Mesendoderm (in vitro differentiated cells): ENCODE measurements around the gene CHRNA5.
"Not testable (repeated sequence)": the region's sequence is repeated elsewhere in the genome, so short reads cannot be mapped to it uniquely, and the experiment has no call there.

Source experiments
- DNase-seq: peaks from one replicate; pipeline ENCODE4 v3.0.0; 2013
- H2AK5ac ChIP-seq: 2 replicates; pipeline ENCODE4 v1.6.1; 2013; ENCODE audit warnings: low read length, inconsistent platforms
- H2BK120ac ChIP-seq: 2 replicates; pipeline ENCODE4 v1.6.1; 2013; ENCODE audit warnings: low read depth, mild to moderate bottlenecking, low read length, moderate library complexity, mixed read lengths
- H2BK15ac ChIP-seq: replicated peaks from 2 replicates; pipeline ENCODE4 v1.6.1; 2013; ENCODE audit warnings: low read depth, mild to moderate bottlenecking, moderate library complexity
- H2BK5ac ChIP-seq: 2 replicates; pipeline ENCODE4 v1.6.1; 2013; ENCODE audit warnings: low read length, inconsistent platforms
- H3K18ac ChIP-seq: 2 replicates; pipeline ENCODE4 v1.6.1; 2013; ENCODE audit warnings: mild to moderate bottlenecking, low read length, mixed read lengths
- H3K23ac ChIP-seq: one replicate; pipeline ENCODE4 v1.6.1; 2013; ENCODE audit warnings: low read length
- H3K27ac ChIP-seq: 2 replicates; pipeline ENCODE4 v1.5.1; 2013; ENCODE audit warnings: low read depth, mild to moderate bottlenecking, inconsistent platforms, low read length, moderate library complexity
- H3K27me3 ChIP-seq: 2 replicates; pipeline ENCODE4 v1.6.1; 2013; ENCODE audit warnings: low read length, control low read depth, mild to moderate bottlenecking, inconsistent platforms; ENCODE audit not compliant: insufficient read depth, poor library complexity
- H3K36me3 ChIP-seq: 2 replicates; pipeline ENCODE4 v1.6.1; 2013; ENCODE audit warnings: low read length, inconsistent platforms; ENCODE audit not compliant: control insufficient read depth, insufficient read depth
- H3K4ac ChIP-seq: one replicate; pipeline ENCODE4 v1.6.1; 2013; ENCODE audit warnings: low read depth, mild to moderate bottlenecking, low read length, moderate library complexity
- H3K4me1 ChIP-seq: 2 replicates; pipeline ENCODE4 v1.6.1; 2013; ENCODE audit warnings: low read depth, low read length, inconsistent platforms; ENCODE audit not compliant: control insufficient read depth
- H3K4me2 ChIP-seq: 2 replicates; pipeline ENCODE4 v1.6.1; 2013; ENCODE audit warnings: low read length
- H3K4me3 ChIP-seq: 2 replicates; pipeline ENCODE4 v1.5.1; 2013; ENCODE audit warnings: mild to moderate bottlenecking, low read length
- H3K56ac ChIP-seq: one replicate; pipeline ENCODE4 v1.6.1; 2013; ENCODE audit warnings: low read length
- H3K79me1 ChIP-seq: 2 replicates; pipeline ENCODE4 v1.6.1; 2013; ENCODE audit warnings: low read length, inconsistent platforms
- H3K79me2 ChIP-seq: 2 replicates; pipeline ENCODE4 v1.6.1; 2013; ENCODE audit warnings: mild to moderate bottlenecking, low read length; ENCODE audit not compliant: control insufficient read depth, insufficient read depth
- H3K9ac ChIP-seq: 2 replicates; pipeline ENCODE4 v1.6.1; 2013; ENCODE audit warnings: low read length, inconsistent platforms
- H4K5ac ChIP-seq: one replicate; pipeline ENCODE4 v1.6.1; 2013; ENCODE audit warnings: low read length
- H4K8ac ChIP-seq: one replicate; pipeline ENCODE4 v1.6.1; 2013; ENCODE audit warnings: low read depth, mild to moderate bottlenecking, control low read depth, low read length, moderate library complexity
- WGBS: extraction: QIAGEN DNeasy Blood & Tissue Kit; methylation state at CpG from one replicate; pipeline ENCODE4 v1.1.7; 2013; ENCODE audit warnings: low lambda C conversion rate, missing lambda C conversion rate; ENCODE audit not compliant: insufficient coverage; ENCODE audit errors: extremely low coverage; 5-methylcytosine and 5-hydroxymethylcytosine counted together

The CHRNA5 gene

DNA sequence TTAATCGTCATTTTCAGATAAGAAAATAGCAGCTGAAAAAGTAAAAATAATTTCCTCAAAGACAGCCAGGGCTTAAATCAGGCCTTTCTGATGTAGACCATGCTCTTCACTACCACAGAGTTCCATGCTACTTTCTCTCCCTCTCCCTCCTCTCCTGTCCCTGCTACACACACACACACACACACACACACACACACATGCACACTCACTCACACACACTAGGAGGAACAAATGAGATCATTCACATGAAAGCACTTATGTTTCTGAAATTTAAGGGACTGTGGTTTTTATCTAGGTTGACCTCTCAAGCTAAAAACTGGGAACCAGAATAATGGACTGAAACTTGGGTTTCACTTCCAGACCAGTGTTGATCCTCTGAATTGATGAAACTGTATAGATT lies 29.2 kb upstream of the CHRNA5 start:
- Histone ChIP-seq H4K8ac (no peak overlapping the region), H3K4me3 (no peak overlapping the region), H2BK15ac (no peak overlapping the region), H3K4me2 (no peak overlapping the region), H3K23ac (no peak overlapping the region), H4K5ac (no peak overlapping the region), H2BK120ac (no peak overlapping the region), H3K9ac (no peak overlapping the region), H3K79me1 (peaks cover 4% of the 10 kb centered on the region), H3K79me2 (peaks cover 5% of the 10 kb centered on the region), H3K18ac (no peak overlapping the region), H3K27ac (no peak overlapping the region), H3K4ac (no peak overlapping the region), H3K27me3 (no peaks in the 10 kb centered on the region), H2BK5ac (no peak overlapping the region), H3K4me1 (no peaks in the 10 kb centered on the region), H2AK5ac (no peak overlapping the region), H3K56ac (no peak overlapping the region), H3K36me3 (no peaks in the 10 kb centered on the region)
- DNase-seq, result no peak
- WGBS, result no CpG with 5 or more reads among the region's 1 CpG

GRCh38 chr15:78537266-78537905 lies 27.9 kb upstream of the CHRNA5 start:
- no peak for DNase-seq
- Histone ChIP-seq H2BK15ac (no peak overlapping the region), H2BK120ac (no peak overlapping the region), H3K4me3 (no peak overlapping the region), H3K4me1 (peaks cover 2% of the 10 kb centered on the region), H3K4ac (no peak overlapping the region), H2BK5ac (no peak overlapping the region), H3K9ac (no peak overlapping the region), H3K23ac (no peak overlapping the region), H2AK5ac (no peak overlapping the region), H4K8ac (no peak overlapping the region), H3K4me2 (no peak overlapping the region), H3K79me2 (peaks cover 15% of the 10 kb centered on the region), H3K56ac (no peak overlapping the region), H3K27me3 (no peaks in the 10 kb centered on the region), H4K5ac (no peak overlapping the region), H3K27ac (no peak overlapping the region), H3K36me3 (no peaks in the 10 kb centered on the region), H3K79me1 (peaks cover 12% of the 10 kb centered on the region), H3K18ac (no peak overlapping the region)
- WGBS, result no CpG with 5 or more reads among the region's 5 CpGs

- Histone ChIP-seq H3K36me3 (no peaks in the 10 kb centered on the region), H4K8ac (no peak overlapping the region), H3K4me1 (peaks cover 2% of the 10 kb centered on the region), H3K79me1 (peaks cover 15% of the 10 kb centered on the region), H3K4ac (no peak overlapping the region), H2BK5ac (no peak overlapping the region), H4K5ac (no peak overlapping the region), H3K18ac (no peak overlapping the region), H3K9ac (no peak overlapping the region), H3K4me2 (no peak overlapping the region), H2BK120ac (no peak overlapping the region), H3K23ac (no peak overlapping the region), H3K56ac (no peak overlapping the region), H3K27me3 (no peaks in the 10 kb centered on the region), H2BK15ac (no peak overlapping the region), H3K79me2 (peaks cover 17% of the 10 kb centered on the region), H2AK5ac (no peak overlapping the region), H3K4me3 (no peak overlapping the region), H3K27ac (no peak overlapping the region)
- no peak for DNase-seq
- WGBS, result no CpG with 5 or more reads among the region's 1 CpG
Observed at GRCh38 chr15:78538358-78538757, 27.0 kb upstream of the CHRNA5 start.

GRCh38 chr15:78539464-78540140 lies 25.7 kb upstream of the CHRNA5 start:
- not testable (repeated sequence) for H3K23ac ChIP-seq, H3K4me3 ChIP-seq, H2AK5ac ChIP-seq, DNase-seq, H3K27ac ChIP-seq, H3K4ac ChIP-seq, H4K5ac ChIP-seq, H4K8ac ChIP-seq, H3K4me1 ChIP-seq, H3K36me3 ChIP-seq, H2BK5ac ChIP-seq, H2BK120ac ChIP-seq, H3K27me3 ChIP-seq, H2BK15ac ChIP-seq
- Histone ChIP-seq H3K18ac (peak overlapping the region; percentile 24), H3K9ac (peak overlapping the region; percentile 71), H3K4me2 (peak overlapping the region; percentile 60), H3K56ac (peak overlapping the region; percentile 93), H3K79me1 (peaks cover 15% of the 10 kb centered on the region), H3K79me2 (peaks cover 17% of the 10 kb centered on the region)
- WGBS, result no CpG with 5 or more reads among the region's 18 CpGs

DNA sequence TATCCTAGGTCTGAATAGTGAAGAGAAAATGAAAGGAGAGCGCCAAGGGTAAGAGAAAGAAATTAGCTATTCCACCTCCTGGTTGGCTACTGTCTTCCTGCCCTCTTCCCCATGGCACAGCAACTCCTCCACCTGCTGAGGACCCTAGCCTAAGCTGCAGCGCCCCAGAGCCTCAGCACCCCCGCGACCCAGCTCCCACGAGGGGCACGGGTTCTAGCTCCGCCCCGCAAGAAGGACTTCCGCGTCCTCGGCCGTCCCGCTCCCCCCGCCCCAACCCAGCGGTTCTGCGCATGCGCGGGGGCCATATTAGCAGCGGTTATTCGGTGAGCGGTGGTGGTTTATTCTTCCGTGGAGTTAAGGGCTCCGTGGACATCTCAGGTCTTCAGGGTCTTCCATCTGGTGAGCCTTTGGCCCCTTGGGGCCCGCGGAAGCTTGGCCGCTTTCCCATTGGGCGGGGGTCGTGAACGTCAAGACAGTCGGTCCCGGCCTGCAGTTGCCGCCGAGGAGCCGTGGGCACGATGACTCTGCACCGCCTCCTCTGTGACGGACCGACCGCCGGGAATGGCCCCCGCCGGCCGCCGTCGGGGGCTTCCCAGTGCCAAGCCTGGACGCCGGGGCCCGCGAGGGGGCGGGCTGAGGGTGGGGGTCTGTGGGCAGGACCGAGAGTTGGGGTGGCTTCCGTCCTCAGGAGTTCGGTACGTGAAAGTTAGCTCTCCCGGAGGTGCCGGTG lies 25.0 kb upstream of the CHRNA5 start, which contains the start of gene PSMA4:
TSS of gene PSMA4 (plus strand) at position 304 of the 730 bp plus-strand sequence. CDS start 1,484 bp downstream, outside the sequence.
- Histone ChIP-seq H4K5ac (no peak within 1 kb of the TSS), H3K4me2 (peak within 1 kb of the TSS; percentile 97)
- no CpG with 5 or more reads among the region's 56 CpGs for WGBS

More for the DNA sequence above, 25.0 kb upstream of the CHRNA5 start, which contains the start of gene PSMA4:
- Histone ChIP-seq H4K8ac (no peak within 1 kb of the TSS), H3K23ac (no peak within 1 kb of the TSS), H3K79me2 (peaks cover 17% of the 10 kb centered on the region), H3K18ac (peak within 1 kb of the TSS; percentile 57), H3K27me3 (no peaks in the 10 kb centered on the region), H3K27ac (peak within 1 kb of the TSS; percentile 91), H3K4ac (peak within 1 kb of the TSS; percentile 38), H2BK120ac (no peak within 1 kb of the TSS), H2BK5ac (peak within 1 kb of the TSS; percentile 86), H3K56ac (peak within 1 kb of the TSS; percentile 97), H3K36me3 (no peaks in the 10 kb centered on the region), H3K4me1 (peaks cover 2% of the 10 kb centered on the region), H3K79me1 (peaks cover 15% of the 10 kb centered on the region), H3K9ac (peak within 1 kb of the TSS; percentile 95), H3K4me3 (peak within 1 kb of the TSS; percentile 96), H2BK15ac (no peak within 1 kb of the TSS), H2AK5ac (peak within 1 kb of the TSS; percentile 37)
- peak; percentile 87 for DNase-seq
